Vagina (tissue), 2 donors: Measurements from ENCODE around the gene UBR2.

Experiments
- POLR2A ChIP-seq, 2 donors: fragments of 450-650 bp; IDR thresholded peaks; one replicate each; pipeline ENCODE4 v1.6.1; 2017; ENCODE audit warnings: antibody characterized with exemption in 2 of 2, mild to moderate bottlenecking in 2 of 2, moderate library complexity in 2 of 2
- POLR2AphosphoS5 ChIP-seq, 2 donors: sonication (generic); formaldehyde crosslinking; IDR thresholded peaks; one replicate each; pipeline ENCODE4 v1.9.0; 2017; ENCODE audit warnings: antibody characterized with exemption in 2 of 2, mild to moderate bottlenecking in 2 of 2, low read depth in 1 of 2; ENCODE audit not compliant: insufficient read depth in 1 of 2
- TF ChIP-seq, protein P1 (sequence below), 3 experiments: fragments of 450-650 bp in 2 of 3; fragments of 200-600 bp in 1 of 3; sonication (generic) in 1 of 3; IDR thresholded peaks; one replicate each; pipeline ENCODE4 v1.5.1; 2017 to 2019; ENCODE audit warnings: antibody characterized with exemption in 3 of 3, mild to moderate bottlenecking in 2 of 3, moderate library complexity in 2 of 3

DNA sequence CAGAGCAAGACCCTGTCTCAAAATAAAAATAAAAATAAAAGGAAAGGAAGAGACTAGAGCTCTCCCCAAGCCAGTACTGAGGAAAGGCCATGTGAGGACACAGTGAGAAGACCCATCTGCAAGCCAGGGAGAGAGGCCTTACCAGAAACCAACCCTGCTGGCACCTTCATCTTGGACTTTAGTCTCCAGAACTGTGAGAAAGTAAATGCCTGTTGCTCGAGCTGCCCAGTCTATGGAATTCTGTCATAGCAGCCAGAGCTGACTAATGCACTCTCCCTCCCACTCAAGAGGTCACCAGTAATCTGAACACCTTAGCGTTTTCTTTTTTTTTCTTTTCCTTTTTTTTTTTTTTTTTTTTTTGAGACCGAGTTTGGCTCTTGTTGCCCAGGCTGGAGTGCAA, 165.9 kb downstream of the UBR2 start:
- TF ChIP-seq POLR2A (IDR thresholded peaks at IDR 0.05) (no peak), POLR2AphosphoS5 (IDR thresholded peaks at IDR 0.05; ENCODE audit: insufficient read depth in 1 of 2, low read depth in 1 of 2) (no peak)
- TF ChIP-seq, protein P1, sequence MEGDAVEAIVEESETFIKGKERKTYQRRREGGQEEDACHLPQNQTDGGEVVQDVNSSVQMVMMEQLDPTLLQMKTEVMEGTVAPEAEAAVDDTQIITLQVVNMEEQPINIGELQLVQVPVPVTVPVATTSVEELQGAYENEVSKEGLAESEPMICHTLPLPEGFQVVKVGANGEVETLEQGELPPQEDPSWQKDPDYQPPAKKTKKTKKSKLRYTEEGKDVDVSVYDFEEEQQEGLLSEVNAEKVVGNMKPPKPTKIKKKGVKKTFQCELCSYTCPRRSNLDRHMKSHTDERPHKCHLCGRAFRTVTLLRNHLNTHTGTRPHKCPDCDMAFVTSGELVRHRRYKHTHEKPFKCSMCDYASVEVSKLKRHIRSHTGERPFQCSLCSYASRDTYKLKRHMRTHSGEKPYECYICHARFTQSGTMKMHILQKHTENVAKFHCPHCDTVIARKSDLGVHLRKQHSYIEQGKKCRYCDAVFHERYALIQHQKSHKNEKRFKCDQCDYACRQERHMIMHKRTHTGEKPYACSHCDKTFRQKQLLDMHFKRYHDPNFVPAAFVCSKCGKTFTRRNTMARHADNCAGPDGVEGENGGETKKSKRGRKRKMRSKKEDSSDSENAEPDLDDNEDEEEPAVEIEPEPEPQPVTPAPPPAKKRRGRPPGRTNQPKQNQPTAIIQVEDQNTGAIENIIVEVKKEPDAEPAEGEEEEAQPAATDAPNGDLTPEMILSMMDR (IDR thresholded peaks at IDR 0.05): no peak
